ENCODE data around the gene CBFA2T3. TPM values are rescaled to one million over a fixed set of nuclear protein-coding genes. Genes with fewer than 3 reads are reported as not detected.

Gene CBFA2T3
- total RNA-seq, 4 donors from 2014 or later: 3.5 to 35.5 (median 6.8) TPM

DNA sequence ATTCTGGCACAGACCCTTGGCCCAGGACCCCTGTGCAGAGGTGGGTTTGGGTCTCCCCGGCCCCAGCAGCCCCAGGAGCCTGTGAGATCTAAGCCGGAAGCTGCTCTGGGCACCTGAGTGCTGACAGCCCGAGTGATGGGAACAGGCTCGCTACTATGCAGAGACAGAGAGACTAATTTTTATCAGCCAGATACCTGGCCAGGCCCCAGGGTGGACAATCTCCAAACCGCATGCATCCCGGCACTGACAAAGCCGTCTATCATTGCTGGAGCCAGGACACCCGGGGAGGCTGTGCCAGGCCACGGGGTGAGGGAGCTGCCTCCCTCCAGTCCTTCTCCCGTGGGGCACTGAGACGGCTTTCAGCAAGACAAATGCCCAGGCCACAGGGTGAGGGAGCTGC, 25.0 kb downstream of the CBFA2T3 start:
- Histone ChIP-seq H3K27me3 (no peaks in the 10 kb centered on the region), H3K9me3 (no peaks in the 10 kb centered on the region), H3K4me3 (no peak overlapping the region), H3K4me1 (peaks cover 0 to 6% (median 0%) of the 10 kb centered on the region in 4 donors), H3K36me3 (no peaks in the 10 kb centered on the region), H3K27ac (no peak overlapping the region)
- TF ChIP-seq, protein P1, sequence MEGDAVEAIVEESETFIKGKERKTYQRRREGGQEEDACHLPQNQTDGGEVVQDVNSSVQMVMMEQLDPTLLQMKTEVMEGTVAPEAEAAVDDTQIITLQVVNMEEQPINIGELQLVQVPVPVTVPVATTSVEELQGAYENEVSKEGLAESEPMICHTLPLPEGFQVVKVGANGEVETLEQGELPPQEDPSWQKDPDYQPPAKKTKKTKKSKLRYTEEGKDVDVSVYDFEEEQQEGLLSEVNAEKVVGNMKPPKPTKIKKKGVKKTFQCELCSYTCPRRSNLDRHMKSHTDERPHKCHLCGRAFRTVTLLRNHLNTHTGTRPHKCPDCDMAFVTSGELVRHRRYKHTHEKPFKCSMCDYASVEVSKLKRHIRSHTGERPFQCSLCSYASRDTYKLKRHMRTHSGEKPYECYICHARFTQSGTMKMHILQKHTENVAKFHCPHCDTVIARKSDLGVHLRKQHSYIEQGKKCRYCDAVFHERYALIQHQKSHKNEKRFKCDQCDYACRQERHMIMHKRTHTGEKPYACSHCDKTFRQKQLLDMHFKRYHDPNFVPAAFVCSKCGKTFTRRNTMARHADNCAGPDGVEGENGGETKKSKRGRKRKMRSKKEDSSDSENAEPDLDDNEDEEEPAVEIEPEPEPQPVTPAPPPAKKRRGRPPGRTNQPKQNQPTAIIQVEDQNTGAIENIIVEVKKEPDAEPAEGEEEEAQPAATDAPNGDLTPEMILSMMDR (IDR thresholded peaks at IDR 0.05): no peak
- TF ChIP-seq POLR2A (IDR thresholded peaks at IDR 0.05): no peak
- DNase-seq: no peak

DNA sequence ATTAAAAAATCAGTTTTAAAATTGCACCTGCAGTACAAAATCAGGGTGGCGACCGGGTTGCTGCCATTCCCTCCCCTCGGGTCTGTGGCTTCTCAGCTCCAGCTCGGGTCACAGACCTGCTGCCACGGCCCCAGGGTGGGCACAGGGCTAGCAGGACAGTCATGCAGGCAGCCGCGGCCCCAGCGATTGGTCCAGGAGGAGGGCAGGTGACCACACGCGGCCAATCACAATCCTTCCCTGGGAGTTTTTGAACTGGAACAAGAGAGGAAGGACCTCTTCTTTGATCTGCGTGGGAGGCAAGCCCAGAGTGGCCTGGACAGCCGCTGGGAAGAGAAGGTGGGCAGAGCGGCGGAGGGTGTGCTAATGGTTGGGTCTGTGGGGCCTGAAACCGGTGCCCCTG, 25.5 kb downstream of the CBFA2T3 start:
- Histone ChIP-seq H3K36me3 (no peaks in the 10 kb centered on the region), H3K27ac (no peak overlapping the region), H3K27me3 (no peaks in the 10 kb centered on the region), H3K9me3 (no peaks in the 10 kb centered on the region), H3K4me3 (no peak overlapping the region), H3K4me1 (peaks cover 0 to 6% (median 0%) of the 10 kb centered on the region in 4 donors)
- TF ChIP-seq, protein P1 (IDR thresholded peaks at IDR 0.05): no peak
- TF ChIP-seq POLR2A (IDR thresholded peaks at IDR 0.05): no peak
- no peak for DNase-seq

DNA sequence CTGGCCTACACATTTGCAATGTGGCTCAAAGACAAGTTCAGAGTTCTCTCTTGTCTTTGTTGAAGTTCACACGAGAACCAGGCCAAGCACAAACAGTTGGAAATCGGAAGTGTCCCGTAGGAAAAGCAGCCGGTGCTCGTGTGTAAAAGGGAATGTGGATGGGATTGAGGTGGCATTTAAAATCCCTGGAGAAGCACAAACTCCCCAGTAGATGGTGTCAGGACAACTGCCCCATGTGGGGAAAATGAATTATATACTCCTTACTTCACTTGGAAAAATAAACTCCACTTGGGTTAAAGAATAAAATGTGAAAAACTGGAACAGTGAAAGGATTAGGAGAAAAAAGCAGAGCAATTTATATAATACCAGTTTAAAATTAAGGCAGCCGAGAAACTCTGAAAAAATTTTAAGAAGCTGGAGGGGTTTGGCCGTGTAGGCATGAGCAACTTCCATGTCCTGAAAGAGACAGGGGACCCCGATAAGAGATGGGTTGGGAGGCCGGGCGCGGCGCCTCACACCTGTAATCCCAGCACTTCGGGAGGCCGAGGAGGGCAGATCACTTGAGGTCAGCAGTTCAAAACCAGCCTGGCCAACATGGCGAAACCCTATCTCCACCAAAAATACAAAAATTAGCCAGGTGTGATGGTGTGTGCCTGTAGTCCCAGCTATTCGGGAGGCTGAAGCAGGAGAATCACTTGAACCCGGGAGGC, 28.1 kb downstream of the CBFA2T3 start:
- H3K4me3 ChIP-seq: no peak overlapping the region
- TF ChIP-seq, protein P1 (IDR thresholded peaks at IDR 0.05): no peak
- H3K27ac ChIP-seq: no peak overlapping the region
- H3K4me1 ChIP-seq: no peaks in the 10 kb centered on the region
- no peaks in the 10 kb centered on the region for H3K9me3 ChIP-seq
- DNase-seq: no peak
- H3K27me3 ChIP-seq: no peaks in the 10 kb centered on the region
- no peaks in the 10 kb centered on the region for H3K36me3 ChIP-seq

DNA sequence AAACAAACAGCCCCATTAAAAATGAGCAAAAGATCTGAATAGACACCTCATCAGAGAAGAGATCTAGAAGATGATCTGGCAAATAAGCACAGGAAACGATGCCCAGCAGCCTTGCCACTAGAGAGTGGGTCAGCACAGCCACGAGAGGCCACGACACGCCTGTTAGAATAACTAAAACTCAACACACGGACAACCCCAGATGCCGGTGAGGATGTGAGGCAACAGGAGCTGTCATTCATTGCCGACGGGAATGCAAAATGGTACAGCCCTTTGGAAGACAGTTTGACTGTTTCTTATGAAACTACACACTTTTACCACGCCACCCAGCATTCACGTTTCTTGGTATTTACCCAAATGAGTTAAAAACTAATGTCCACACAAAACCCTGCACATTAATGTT, 31.5 kb downstream of the CBFA2T3 start:
- Histone ChIP-seq H3K36me3 (no peaks in the 10 kb centered on the region), H3K9me3 (no peaks in the 10 kb centered on the region), H3K27ac (no peak overlapping the region), H3K27me3 (no peaks in the 10 kb centered on the region), H3K4me3 (no peak overlapping the region), H3K4me1 (peaks cover 0 to 11% (median 6%) of the 10 kb centered on the region in 4 donors)
- DNase-seq: no peak
- TF ChIP-seq, protein P1 (IDR thresholded peaks at IDR 0.05): no peak
- no peak for TF ChIP-seq POLR2A (IDR thresholded peaks at IDR 0.05)

DNA sequence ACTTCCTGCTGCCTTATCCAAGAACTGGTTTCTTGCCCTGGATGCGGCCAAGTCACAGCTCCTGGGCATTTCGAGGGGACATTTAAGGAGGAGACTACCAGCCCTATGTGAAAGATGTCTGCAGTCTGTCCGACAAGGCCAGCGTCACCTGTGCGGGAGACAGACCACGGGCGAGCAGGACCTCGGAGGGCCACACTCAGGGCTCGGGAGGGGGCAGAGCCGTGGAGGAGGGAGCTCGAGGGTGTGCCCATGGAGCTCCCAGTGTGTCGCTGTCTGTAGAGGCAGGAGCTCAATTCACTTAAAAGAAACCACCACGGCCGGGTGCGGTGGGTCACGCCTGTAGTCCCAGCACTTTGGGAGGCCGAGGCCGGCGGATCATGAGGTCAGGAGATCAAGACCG, 33.3 kb downstream of the CBFA2T3 start:
- Histone ChIP-seq H3K9me3 (no peaks in the 10 kb centered on the region), H3K27ac (peak overlapping the region in 1 of 4 donors; percentile 77), H3K4me3 (no peak overlapping the region), H3K27me3 (peaks cover 0 to 6% of the 10 kb centered on the region in 2 donors), H3K4me1 (peaks cover 0 to 24% (median 17%) of the 10 kb centered on the region in 4 donors), H3K36me3 (no peaks in the 10 kb centered on the region)
- TF ChIP-seq, protein P1 (IDR thresholded peaks at IDR 0.05): no peak
- no peak for TF ChIP-seq POLR2A (IDR thresholded peaks at IDR 0.05)
- no peak for DNase-seq
